PC-3 (cell line): ENCODE data around the gene CATSPERE. TPM values are rescaled to one million over a fixed set of nuclear protein-coding genes. Genes with fewer than 3 reads are reported as not detected.

Source experiments
- ATAC-seq: fragments of 200-7000 bp; cut with Tn5 transposase; 2 replicates; pipeline ENCODE4 v1.9.1; 2020; ENCODE audit warnings: mild to moderate bottlenecking, moderate library complexity
- BruUV-seq: library from RNA; stranded (reverse); fragments of 400-500 nt; replicated peaks from 2 replicates; lab custom pipeline; 2021; lab: Mats Ljungman, UMichigan
- CTCF ChIA-PET: fragments of 300-600 bp; sonication (Branson Sonifier 250); formaldehyde crosslinking; loops from one replicate; lab custom pipeline; 2022; ENCODE audit warnings: antibody characterized with exemption; lab: Charles Lee
- POLR2A ChIA-PET: fragments of 300-600 bp; sonication (Branson Sonifier 250); formaldehyde crosslinking; loops from one replicate; lab custom pipeline; 2022; ENCODE audit warnings: antibody characterized with exemption; ENCODE audit not compliant: unreplicated experiment; lab: Charles Lee
- DNase-seq: peaks from one replicate; pipeline ENCODE4 v3.0.0-alpha.2; 2015
- H2AFZ ChIP-seq: fragments of 300-600 bp; sonication (generic); 2 replicates; pipeline ENCODE4 v1.6.0; 2016; ENCODE audit warnings: antibody characterized with exemption, low read length
- H3F3A ChIP-seq: fragments of 300-600 bp; sonication (generic); one replicate; pipeline ENCODE4 v1.6.0; 2017; ENCODE audit warnings: antibody characterized with exemption, low read length, control low read depth, mild to moderate bottlenecking; ENCODE audit not compliant: unreplicated experiment
- H3K27ac ChIP-seq: fragments of 300-600 bp; sonication (generic); 2 replicates; pipeline ENCODE4 v1.5.1; 2016; ENCODE audit warnings: mild to moderate bottlenecking, low read length
- H3K27me3 ChIP-seq: fragments of 300-600 bp; sonication (generic); 2 replicates; pipeline ENCODE4 v1.6.1; 2016; ENCODE audit warnings: low read length, mixed read lengths
- H3K36me3 ChIP-seq: fragments of 300-600 bp; sonication (generic); 2 replicates; pipeline ENCODE4 v1.6.1; 2016; ENCODE audit warnings: low read depth, mixed run types, low read length, mixed read lengths
- H3K4me1 ChIP-seq: fragments of 300-600 bp; sonication (generic); 2 replicates; pipeline ENCODE4 v1.5.1; 2016; ENCODE audit warnings: low read length; ENCODE audit not compliant: insufficient read depth
- H3K4me2 ChIP-seq: fragments of 300-600 bp; sonication (generic); 2 replicates; pipeline ENCODE4 v1.6.0; 2016; ENCODE audit warnings: low read length
- H3K4me3 ChIP-seq: fragments of 300-600 bp; sonication (generic); 2 replicates; pipeline ENCODE4 v1.5.1; 2016; ENCODE audit warnings: mild to moderate bottlenecking, low read length, mixed read lengths
- H3K79me2 ChIP-seq: fragments of 300-600 bp; sonication (generic); 2 replicates; pipeline ENCODE4 v1.6.1; 2017; ENCODE audit warnings: low read length, mixed read lengths
- H3K9ac ChIP-seq: fragments of 300-600 bp; sonication (generic); 2 replicates; pipeline ENCODE4 v1.6.0; 2016; ENCODE audit warnings: mild to moderate bottlenecking, low read length
- H3K9me2 ChIP-seq: fragments of 300-600 bp; sonication (generic); replicated peaks from 2 replicates; pipeline ENCODE4 v1.6.1; 2016; ENCODE audit warnings: mixed run types, low read length, mixed read lengths
- H3K9me3 ChIP-seq: fragments of 300-600 bp; sonication (generic); 2 replicates; pipeline ENCODE4 v1.6.1; 2016; ENCODE audit warnings: low read length, mixed read lengths
- H4K20me1 ChIP-seq: fragments of 300-600 bp; sonication (generic); 2 replicates; pipeline ENCODE4 v1.6.1; 2016; ENCODE audit warnings: low read length, mixed read lengths
- CTCF ChIP-seq: fragments of 300-600 bp; sonication (generic); conservative IDR thresholded peaks from 2 replicates; pipeline ENCODE4 v1.5.1; 2017; ENCODE audit warnings: antibody characterized with exemption, low read depth, mild to moderate bottlenecking, low read length
- EZH2 ChIP-seq: fragments of 300-600 bp; sonication (generic); IDR thresholded peaks from one replicate; pipeline ENCODE4 v1.6.1; 2017; ENCODE audit warnings: antibody characterized with exemption, mild to moderate bottlenecking, low read length; ENCODE audit not compliant: unreplicated experiment
- EZH2phosphoT487 ChIP-seq: fragments of 300-600 bp; sonication (generic); IDR thresholded peaks from 2 replicates; pipeline ENCODE4 v1.6.1; 2018; ENCODE audit warnings: mild to moderate bottlenecking, antibody characterized with exemption, low read length, borderline replicate concordance
- intact Hi-C: fragments of 100-400 bp; cut with micrococcal nuclease; formaldehyde crosslinking; loops from 2 replicates; pipeline ENCODE4 v1.9.0; 2023
- total RNA-seq: library from RNA; depleted of rRNA; stranded (reverse); fragments of >200 nt; gene quantifications from 2 replicates; pipeline ENCODE4 v1.2.3, GENCODE V29; 2014

CATSPERE gene
- total RNA-seq, 1 experiment from 2014 or later: not detected

GRCh38 chr1:244667797-244668196 lies 206.7 kb downstream of the CATSPERE start:
- Histone ChIP-seq H3F3A (no peaks in the 10 kb centered on the region), H4K20me1 (no peaks in the 10 kb centered on the region; the same call in 1 of the 2 replicates), H3K36me3 (peaks cover 2% of the 10 kb centered on the region; the same call in 1 of the 2 replicates), H2AFZ (no peak overlapping the region), H3K4me3 (no peak overlapping the region), H3K9ac (no peak overlapping the region), H3K4me1 (peaks cover under 1% of the 10 kb centered on the region; the same call in 1 of the 2 replicates), H3K4me2 (no peak overlapping the region), H3K27me3 (no peaks in the 10 kb centered on the region), H3K9me3 (no peaks in the 10 kb centered on the region), H3K27ac (no peak overlapping the region), H3K79me2 (peaks cover 59% of the 10 kb centered on the region), H3K9me2 (no peaks in the 10 kb centered on the region)
- intact Hi-C loops: no loop called here
- ChIA-PET POLR2A (no interaction called here), CTCF (no interaction called here)
- BruUV-seq: no TSS peak
- DNase-seq: no peak
- TF ChIP-seq EZH2phosphoT487: no peak
- no peak for TF ChIP-seq EZH2
- TF ChIP-seq CTCF: no peak
- no peak for ATAC-seq

- intact Hi-C loops: no loop called here
Measured at GRCh38 chr1:244672946-244673682, 212.0 kb downstream of the CATSPERE start.

More at GRCh38 chr1:244672946-244673682, 212.0 kb downstream of the CATSPERE start:
- no TSS peak for BruUV-seq
- 0 out of 2 replicates have a peak, but pooled peaks cover 3% of the 10 kb centered on the region for H3K4me1 ChIP-seq
- H4K20me1 ChIP-seq: no peaks in the 10 kb centered on the region
- H3K4me2 ChIP-seq: no peak overlapping the region
- H3F3A ChIP-seq: no peaks in the 10 kb centered on the region
- no peaks in the 10 kb centered on the region for H3K27me3 ChIP-seq
- H3K9me3 ChIP-seq: no peaks in the 10 kb centered on the region
- H3K9ac ChIP-seq: no peak overlapping the region
- H3K79me2 ChIP-seq: peaks cover 53% of the 10 kb centered on the region
- no peak overlapping the region for H3K27ac ChIP-seq
- no peak overlapping the region for H3K4me3 ChIP-seq
- no peak for DNase-seq
- H3K9me2 ChIP-seq: no peaks in the 10 kb centered on the region
- H3K36me3 ChIP-seq: peaks cover 2% of the 10 kb centered on the region; the same call in 1 of the 2 replicates
- ChIA-PET POLR2A (no interaction called here), CTCF (no interaction called here)
- ATAC-seq: no peak
- TF ChIP-seq EZH2phosphoT487 (no peak), CTCF (no peak)
- no peak overlapping the region for H2AFZ ChIP-seq
